Coronary artery (tissue), 2 donors: ENCODE measurements around the gene WWC1.

Source experiments
- DNase-seq: peaks from one replicate; pipeline ENCODE4 v3.0.0-alpha.2; 2017; ENCODE audit warnings: low spot score
- H3K27ac ChIP-seq, 2 donors: fragments of 200-600 bp; sonication (generic); one replicate each; pipeline ENCODE4 v1.5.1; 2016 to 2019
- H3K4me3 ChIP-seq: fragments of 200-600 bp; sonication (generic); 2 replicates; pipeline ENCODE4 v1.5.1; 2016; ENCODE audit warnings: mild to moderate bottlenecking, moderate library complexity
- CTCF ChIP-seq: fragments of 200-600 bp; sonication (generic); IDR thresholded peaks from one replicate; pipeline ENCODE4 v1.5.1; 2019; ENCODE audit warnings: antibody characterized with exemption

Gene WWC1

GRCh38 chr5:168401226-168401625 is 109.8 kb downstream of the WWC1 start:
- Histone ChIP-seq H3K27ac (no peak overlapping the region), H3K4me3 (no peak overlapping the region)
- no peak for TF ChIP-seq CTCF
- no peak for DNase-seq

GRCh38 chr5:168401880-168402279 is 110.4 kb downstream of the WWC1 start:
- no peak for TF ChIP-seq CTCF
- no peak overlapping the region for H3K27ac ChIP-seq
- no peak overlapping the region for H3K4me3 ChIP-seq
- no peak for DNase-seq

- Histone ChIP-seq H3K27ac (no peak overlapping the region), H3K4me3 (no peak overlapping the region)
- no peak for TF ChIP-seq CTCF
- no peak for DNase-seq
Measured at GRCh38 chr5:168404365-168404764, 112.9 kb downstream of the WWC1 start.

- no peak for TF ChIP-seq CTCF
- no peak overlapping the region for H3K4me3 ChIP-seq
- H3K27ac ChIP-seq = no peak overlapping the region
Measured at GRCh38 chr5:168407211-168407610, 115.8 kb downstream of the WWC1 start.

GRCh38 chr5:168408561-168409305 is 117.3 kb downstream of the WWC1 start:
- Histone ChIP-seq H3K27ac (no peak overlapping the region), H3K4me3 (no peak overlapping the region)
- DNase-seq = no peak
- no peak for TF ChIP-seq CTCF

More at GRCh38 chr5:168407211-168407610, 115.8 kb downstream of the WWC1 start:
- DNase-seq = no peak

GRCh38 chr5:168409591-168410458 is 118.4 kb downstream of the WWC1 start:
- no peak overlapping the region for H3K27ac ChIP-seq
- H3K4me3 ChIP-seq = no peak overlapping the region
- DNase-seq = no peak
- TF ChIP-seq CTCF = no peak

- H3K4me3 ChIP-seq = no peak overlapping the region
- no peak overlapping the region for H3K27ac ChIP-seq
- DNase-seq = no peak
- no peak for TF ChIP-seq CTCF
Measured at GRCh38 chr5:168411871-168412270, 120.4 kb downstream of the WWC1 start.
